ENCODE data around the gene KIAA0319L. TPM values are rescaled to one million over a fixed set of nuclear protein-coding genes. Genes with fewer than 3 reads are reported as not detected.

KIAA0319L gene
- total RNA-seq (ENCODE audit: unreplicated experiment): 69.2 TPM
- long read RNA-seq, full-length matches to known transcripts: 6 of 19 reads
- long read RNA-seq, partial matches to known transcripts: 5 of 19 reads
- long read RNA-seq, other reads (novel, unspliced or antisense): 8 of 19 reads

DNA sequence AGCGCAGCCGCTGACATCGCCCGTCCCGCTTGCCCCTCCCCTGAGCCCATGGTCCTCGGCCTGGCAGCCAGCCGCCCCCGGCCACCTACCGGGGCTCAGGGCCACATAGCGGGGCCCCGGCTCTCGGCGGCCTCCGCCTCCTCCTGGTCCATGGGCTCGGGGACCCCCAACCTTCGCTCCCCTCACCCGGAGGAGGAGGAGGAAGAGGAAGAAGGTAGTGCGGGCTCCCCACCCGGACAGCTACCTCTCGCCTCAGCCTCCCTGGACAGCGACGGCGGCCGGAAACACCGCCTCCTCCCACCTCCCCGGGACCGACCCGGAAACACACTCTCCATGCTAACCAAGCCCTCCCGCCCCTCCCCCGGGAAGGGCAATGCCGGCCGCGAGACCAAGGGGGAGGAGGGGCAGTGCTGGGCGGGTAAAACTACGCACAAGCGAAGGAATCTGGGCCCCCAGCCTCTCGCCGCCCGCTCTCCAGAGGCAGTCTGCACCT is at the start of gene KIAA0319L:
Gene KIAA0319L, minus strand, starts transcription at position 286 of the 493 bp plus-strand sequence. CDS start 2,912 bp downstream, outside the sequence.
- DNase-seq (ENCODE audit: low spot score): peak; percentile 68
- H3K27ac Mint-ChIP-seq (ENCODE audit: unreplicated experiment): peak within 1 kb of the TSS; percentile 93
- TF ChIP-seq, protein P1, sequence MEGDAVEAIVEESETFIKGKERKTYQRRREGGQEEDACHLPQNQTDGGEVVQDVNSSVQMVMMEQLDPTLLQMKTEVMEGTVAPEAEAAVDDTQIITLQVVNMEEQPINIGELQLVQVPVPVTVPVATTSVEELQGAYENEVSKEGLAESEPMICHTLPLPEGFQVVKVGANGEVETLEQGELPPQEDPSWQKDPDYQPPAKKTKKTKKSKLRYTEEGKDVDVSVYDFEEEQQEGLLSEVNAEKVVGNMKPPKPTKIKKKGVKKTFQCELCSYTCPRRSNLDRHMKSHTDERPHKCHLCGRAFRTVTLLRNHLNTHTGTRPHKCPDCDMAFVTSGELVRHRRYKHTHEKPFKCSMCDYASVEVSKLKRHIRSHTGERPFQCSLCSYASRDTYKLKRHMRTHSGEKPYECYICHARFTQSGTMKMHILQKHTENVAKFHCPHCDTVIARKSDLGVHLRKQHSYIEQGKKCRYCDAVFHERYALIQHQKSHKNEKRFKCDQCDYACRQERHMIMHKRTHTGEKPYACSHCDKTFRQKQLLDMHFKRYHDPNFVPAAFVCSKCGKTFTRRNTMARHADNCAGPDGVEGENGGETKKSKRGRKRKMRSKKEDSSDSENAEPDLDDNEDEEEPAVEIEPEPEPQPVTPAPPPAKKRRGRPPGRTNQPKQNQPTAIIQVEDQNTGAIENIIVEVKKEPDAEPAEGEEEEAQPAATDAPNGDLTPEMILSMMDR (IDR thresholded peaks at IDR 0.05; ENCODE audit: unreplicated experiment): no peak
- H3K4me1 Mint-ChIP-seq (ENCODE audit: unreplicated experiment): peaks cover 24% of the 10 kb centered on the region
- H3K36me3 Mint-ChIP-seq (ENCODE audit: low read depth, unreplicated experiment): peaks cover 19% of the 10 kb centered on the region
- H3K27me3 Mint-ChIP-seq (ENCODE audit: unreplicated experiment): peaks cover 10% of the 10 kb centered on the region
- H3K4me3 Mint-ChIP-seq (ENCODE audit: unreplicated experiment): peak within 1 kb of the TSS; percentile 96
- H3K9me3 Mint-ChIP-seq (ENCODE audit: unreplicated experiment): no peaks in the 10 kb centered on the region

GRCh38 chr1:35605867-35606182 is 48.6 kb upstream of the KIAA0319L start:
- Mint-ChIP-seq H3K27me3 (ENCODE audit: unreplicated experiment) (no peaks in the 10 kb centered on the region), H3K9me3 (ENCODE audit: unreplicated experiment) (no peaks in the 10 kb centered on the region), H3K27ac (ENCODE audit: unreplicated experiment) (no peak overlapping the region), H3K36me3 (ENCODE audit: low read depth, unreplicated experiment) (peaks cover 38% of the 10 kb centered on the region), H3K4me3 (ENCODE audit: unreplicated experiment) (no peak overlapping the region), H3K4me1 (ENCODE audit: unreplicated experiment) (no peaks in the 10 kb centered on the region)
- DNase-seq (ENCODE audit: low spot score): no peak
- TF ChIP-seq, protein P1 (IDR thresholded peaks at IDR 0.05; ENCODE audit: unreplicated experiment): no peak

DNA sequence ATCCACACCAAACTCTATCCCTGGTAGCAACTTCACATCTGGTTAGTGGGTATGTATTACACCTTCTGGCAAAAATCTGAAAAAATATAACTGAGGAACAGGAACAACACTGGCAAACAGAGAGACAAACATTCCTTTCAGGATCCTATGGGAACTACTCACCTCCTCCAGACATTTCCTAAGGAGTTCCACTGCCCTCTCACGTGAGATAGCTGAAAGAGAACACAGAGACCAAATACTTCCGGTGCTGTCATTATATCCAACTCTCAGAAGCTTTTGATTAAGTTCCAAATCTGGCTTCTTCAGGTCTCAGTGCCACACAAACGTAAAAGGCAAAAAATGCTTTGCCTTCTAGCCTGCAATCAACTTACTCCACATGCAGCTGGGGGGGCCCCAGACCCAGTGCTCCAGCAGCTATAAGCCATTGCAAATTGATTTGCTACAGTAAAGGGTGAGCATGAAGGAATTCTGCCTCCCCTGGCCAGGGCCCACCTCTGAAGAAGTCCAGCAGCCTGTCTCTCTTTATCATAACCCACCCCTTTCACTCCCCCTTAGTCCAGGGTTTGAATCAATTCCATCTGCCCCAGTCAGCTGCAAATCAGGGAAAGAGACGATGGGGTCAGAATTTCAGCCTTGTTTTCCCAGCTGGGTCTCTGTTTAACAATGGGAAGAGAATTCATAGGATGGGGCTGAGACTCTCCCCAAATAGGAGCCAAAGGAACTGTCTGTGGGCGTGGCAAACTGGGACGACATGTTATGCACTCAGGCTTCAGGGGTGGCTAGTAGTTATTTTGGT is 48.1 kb upstream of the KIAA0319L start:
- Mint-ChIP-seq H3K36me3 (ENCODE audit: low read depth, unreplicated experiment) (peaks cover 43% of the 10 kb centered on the region), H3K27me3 (ENCODE audit: unreplicated experiment) (no peaks in the 10 kb centered on the region), H3K27ac (ENCODE audit: unreplicated experiment) (no peak overlapping the region), H3K4me3 (ENCODE audit: unreplicated experiment) (no peak overlapping the region), H3K4me1 (ENCODE audit: unreplicated experiment) (no peaks in the 10 kb centered on the region), H3K9me3 (ENCODE audit: unreplicated experiment) (no peaks in the 10 kb centered on the region)
- no peak for DNase-seq (ENCODE audit: low spot score)
- TF ChIP-seq, protein P1 (IDR thresholded peaks at IDR 0.05; ENCODE audit: unreplicated experiment): no peak

DNA sequence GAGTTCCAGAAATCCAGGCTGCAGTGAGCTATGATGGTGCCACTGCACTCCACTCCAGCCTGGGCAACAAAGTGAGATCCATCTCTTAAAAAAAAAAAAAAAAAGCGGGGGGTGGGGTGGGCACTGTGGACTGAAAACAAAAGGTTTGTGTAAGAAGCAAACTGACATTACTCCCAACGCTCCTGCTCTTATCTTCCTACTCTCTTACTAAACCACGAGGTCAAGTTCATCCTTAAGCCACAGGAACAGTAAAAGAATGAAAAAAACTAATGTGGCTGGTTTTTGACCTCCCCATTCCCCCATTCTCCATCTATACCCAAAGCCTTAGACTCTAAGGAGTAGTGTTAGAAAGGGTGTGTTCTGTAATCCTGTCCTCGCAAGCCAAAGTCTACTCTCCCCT is 46.7 kb upstream of the KIAA0319L start:
- Mint-ChIP-seq H3K4me1 (ENCODE audit: unreplicated experiment) (no peaks in the 10 kb centered on the region), H3K27ac (ENCODE audit: unreplicated experiment) (no peak overlapping the region), H3K4me3 (ENCODE audit: unreplicated experiment) (peak overlapping the region; percentile 14), H3K36me3 (ENCODE audit: low read depth, unreplicated experiment) (peaks cover 43% of the 10 kb centered on the region), H3K27me3 (ENCODE audit: unreplicated experiment) (no peaks in the 10 kb centered on the region), H3K9me3 (ENCODE audit: unreplicated experiment) (no peaks in the 10 kb centered on the region)
- TF ChIP-seq, protein P1 (IDR thresholded peaks at IDR 0.05; ENCODE audit: unreplicated experiment): no peak
- DNase-seq (ENCODE audit: low spot score): no peak

GRCh38 chr1:35603468-35603867 is 46.3 kb upstream of the KIAA0319L start:
- Mint-ChIP-seq H3K4me1 (ENCODE audit: unreplicated experiment) (no peaks in the 10 kb centered on the region), H3K4me3 (ENCODE audit: unreplicated experiment) (no peak overlapping the region), H3K9me3 (ENCODE audit: unreplicated experiment) (no peaks in the 10 kb centered on the region), H3K27ac (ENCODE audit: unreplicated experiment) (no peak overlapping the region), H3K27me3 (ENCODE audit: unreplicated experiment) (no peaks in the 10 kb centered on the region), H3K36me3 (ENCODE audit: low read depth, unreplicated experiment) (peaks cover 43% of the 10 kb centered on the region)
- TF ChIP-seq, protein P1 (IDR thresholded peaks at IDR 0.05; ENCODE audit: unreplicated experiment): no peak
- no peak for DNase-seq (ENCODE audit: low spot score)
